KMS-11 (cell line): ENCODE measurements around the gene RAD9A.

Experiments used
- H2AFZ ChIP-seq: fragments of 200-600 bp; sonication (generic); 2 replicates; pipeline ENCODE4 v1.6.1; 2016; ENCODE audit warnings: antibody characterized with exemption, mixed run types, low read depth
- H3K27ac ChIP-seq: fragments of 200-600 bp; sonication (generic); 2 replicates; pipeline ENCODE4 v1.6.1; 2016; ENCODE audit warnings: mild to moderate bottlenecking, mixed run types
- H3K27me3 ChIP-seq: fragments of 200-600 bp; sonication (generic); 2 replicates; pipeline ENCODE4 v1.6.1; 2017; ENCODE audit warnings: mild to moderate bottlenecking, low read depth, mixed run types, moderate library complexity; ENCODE audit not compliant: insufficient read depth
- H3K36me3 ChIP-seq: fragments of 200-600 bp; sonication (generic); 2 replicates; pipeline ENCODE4 v1.6.1; 2017; ENCODE audit warnings: mild to moderate bottlenecking, mixed run types; ENCODE audit not compliant: insufficient read depth
- H3K4me1 ChIP-seq: fragments of 200-600 bp; sonication (generic); 2 replicates; pipeline ENCODE4 v1.6.1; 2016; ENCODE audit warnings: mild to moderate bottlenecking, low read depth, mixed run types; ENCODE audit not compliant: poor library complexity, severe bottlenecking
- H3K4me2 ChIP-seq: fragments of 200-600 bp; sonication (generic); 2 replicates; pipeline ENCODE4 v1.7.0; 2016; ENCODE audit warnings: mild to moderate bottlenecking, mixed run types
- H3K4me3 ChIP-seq: fragments of 200-600 bp; sonication (generic); IDR thresholded peaks from 2 replicates; pipeline ENCODE4 v1.6.1; 2017; ENCODE audit warnings: low read depth, low read length, mixed read lengths; ENCODE audit not compliant: insufficient read depth
- H3K79me2 ChIP-seq: fragments of 200-600 bp; sonication (generic); 2 replicates; pipeline ENCODE4 v1.6.1; 2016; ENCODE audit warnings: low read depth, mixed run types; ENCODE audit not compliant: insufficient read depth
- H3K9ac ChIP-seq: fragments of 200-600 bp; sonication (generic); 2 replicates; pipeline ENCODE4 v1.6.1; 2016; ENCODE audit warnings: mild to moderate bottlenecking, mixed run types
- H4K20me1 ChIP-seq: fragments of 200-600 bp; sonication (generic); 2 replicates; pipeline ENCODE4 v1.6.1; 2016; ENCODE audit warnings: mild to moderate bottlenecking, mixed run types; ENCODE audit not compliant: insufficient read depth
- TF ChIP-seq, protein P1 (sequence below): fragments of 200-600 bp; sonication (generic); conservative IDR thresholded peaks from 2 replicates; pipeline ENCODE4 v1.6.1; 2017; ENCODE audit warnings: low read depth, mild to moderate bottlenecking, antibody characterized with exemption, low read length, moderate library complexity, mixed read lengths

Gene RAD9A

DNA sequence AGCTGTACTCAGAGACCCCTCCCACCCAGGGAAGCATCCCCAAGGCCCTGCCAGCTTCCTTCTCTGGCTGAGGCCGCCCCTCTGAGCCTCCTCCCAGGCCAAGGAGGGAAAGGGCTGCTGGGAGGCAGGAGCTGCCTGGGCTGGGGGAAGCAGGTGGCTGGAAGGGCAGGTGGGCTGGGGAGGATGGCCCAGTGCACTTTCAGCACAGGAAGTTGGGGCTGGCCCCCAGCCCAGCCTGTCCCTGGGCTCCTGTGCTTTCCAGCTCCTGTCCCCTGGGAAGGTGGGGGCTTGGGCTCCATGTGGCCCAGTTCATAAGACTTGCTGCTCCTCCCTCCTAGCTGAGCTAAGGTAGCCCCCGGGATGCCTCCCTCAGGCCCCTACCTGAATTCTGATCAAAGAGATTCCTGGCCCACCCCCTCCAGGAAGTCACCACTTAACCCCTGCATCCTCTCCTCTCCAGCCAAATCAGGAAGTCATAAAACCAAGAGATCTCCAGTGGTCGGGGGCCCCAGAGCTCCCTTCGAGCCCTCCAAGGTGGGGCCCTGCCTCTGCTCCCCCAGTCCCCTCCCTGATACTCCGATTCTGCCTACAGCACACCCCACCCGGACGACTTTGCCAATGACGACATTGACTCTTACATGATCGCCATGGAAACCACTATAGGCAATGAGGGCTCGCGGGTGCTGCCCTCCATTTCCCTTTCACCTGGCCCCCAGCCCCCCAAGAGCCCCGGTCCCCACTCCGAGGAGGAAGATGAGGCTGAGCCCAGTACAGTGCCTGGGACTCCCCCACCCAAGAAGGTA lies 5.0 kb downstream of the RAD9A start:
- H2AFZ ChIP-seq: no peak overlapping the region
- no peak overlapping the region for H3K4me2 ChIP-seq
- no peaks in the 10 kb centered on the region for H4K20me1 ChIP-seq
- TF ChIP-seq, protein P1, sequence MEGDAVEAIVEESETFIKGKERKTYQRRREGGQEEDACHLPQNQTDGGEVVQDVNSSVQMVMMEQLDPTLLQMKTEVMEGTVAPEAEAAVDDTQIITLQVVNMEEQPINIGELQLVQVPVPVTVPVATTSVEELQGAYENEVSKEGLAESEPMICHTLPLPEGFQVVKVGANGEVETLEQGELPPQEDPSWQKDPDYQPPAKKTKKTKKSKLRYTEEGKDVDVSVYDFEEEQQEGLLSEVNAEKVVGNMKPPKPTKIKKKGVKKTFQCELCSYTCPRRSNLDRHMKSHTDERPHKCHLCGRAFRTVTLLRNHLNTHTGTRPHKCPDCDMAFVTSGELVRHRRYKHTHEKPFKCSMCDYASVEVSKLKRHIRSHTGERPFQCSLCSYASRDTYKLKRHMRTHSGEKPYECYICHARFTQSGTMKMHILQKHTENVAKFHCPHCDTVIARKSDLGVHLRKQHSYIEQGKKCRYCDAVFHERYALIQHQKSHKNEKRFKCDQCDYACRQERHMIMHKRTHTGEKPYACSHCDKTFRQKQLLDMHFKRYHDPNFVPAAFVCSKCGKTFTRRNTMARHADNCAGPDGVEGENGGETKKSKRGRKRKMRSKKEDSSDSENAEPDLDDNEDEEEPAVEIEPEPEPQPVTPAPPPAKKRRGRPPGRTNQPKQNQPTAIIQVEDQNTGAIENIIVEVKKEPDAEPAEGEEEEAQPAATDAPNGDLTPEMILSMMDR: no peak
- no peak overlapping the region for H3K4me3 ChIP-seq
- peaks cover 4% of the 10 kb centered on the region for H3K4me1 ChIP-seq
- peaks cover 17% of the 10 kb centered on the region for H3K79me2 ChIP-seq
- no peaks in the 10 kb centered on the region for H3K27me3 ChIP-seq
- H3K9ac ChIP-seq: no peak overlapping the region
- no peak overlapping the region for H3K27ac ChIP-seq
- H3K36me3 ChIP-seq: no peaks in the 10 kb centered on the region

DNA sequence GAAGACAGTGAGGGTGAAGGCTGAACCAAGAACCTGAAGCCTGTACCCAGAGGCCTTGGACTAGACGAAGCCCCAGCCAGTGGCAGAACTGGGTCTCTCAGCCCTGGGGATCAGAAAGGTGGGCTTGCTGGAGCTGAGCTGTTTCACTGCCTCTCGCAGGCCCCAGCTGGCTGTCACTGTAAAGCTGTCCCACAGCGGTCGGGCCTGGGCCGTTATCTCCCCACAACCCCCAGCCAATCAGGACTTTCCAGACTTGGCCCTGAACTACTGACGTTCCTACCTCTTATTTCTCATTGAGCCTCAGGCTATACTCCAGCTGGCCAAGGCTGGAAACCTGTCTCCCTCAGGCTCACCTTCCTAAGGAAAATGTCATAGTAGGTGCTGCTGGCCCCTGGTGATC lies 5.8 kb downstream of the RAD9A start:
- Histone ChIP-seq H3K36me3 (no peaks in the 10 kb centered on the region), H3K4me1 (peaks cover 10% of the 10 kb centered on the region), H3K4me3 (no peak overlapping the region), H3K9ac (no peak overlapping the region), H3K79me2 (peaks cover 16% of the 10 kb centered on the region), H3K27ac (no peak overlapping the region), H3K4me2 (no peak overlapping the region), H4K20me1 (no peaks in the 10 kb centered on the region), H2AFZ (no peak overlapping the region), H3K27me3 (no peaks in the 10 kb centered on the region)
- TF ChIP-seq, protein P1: no peak

DNA sequence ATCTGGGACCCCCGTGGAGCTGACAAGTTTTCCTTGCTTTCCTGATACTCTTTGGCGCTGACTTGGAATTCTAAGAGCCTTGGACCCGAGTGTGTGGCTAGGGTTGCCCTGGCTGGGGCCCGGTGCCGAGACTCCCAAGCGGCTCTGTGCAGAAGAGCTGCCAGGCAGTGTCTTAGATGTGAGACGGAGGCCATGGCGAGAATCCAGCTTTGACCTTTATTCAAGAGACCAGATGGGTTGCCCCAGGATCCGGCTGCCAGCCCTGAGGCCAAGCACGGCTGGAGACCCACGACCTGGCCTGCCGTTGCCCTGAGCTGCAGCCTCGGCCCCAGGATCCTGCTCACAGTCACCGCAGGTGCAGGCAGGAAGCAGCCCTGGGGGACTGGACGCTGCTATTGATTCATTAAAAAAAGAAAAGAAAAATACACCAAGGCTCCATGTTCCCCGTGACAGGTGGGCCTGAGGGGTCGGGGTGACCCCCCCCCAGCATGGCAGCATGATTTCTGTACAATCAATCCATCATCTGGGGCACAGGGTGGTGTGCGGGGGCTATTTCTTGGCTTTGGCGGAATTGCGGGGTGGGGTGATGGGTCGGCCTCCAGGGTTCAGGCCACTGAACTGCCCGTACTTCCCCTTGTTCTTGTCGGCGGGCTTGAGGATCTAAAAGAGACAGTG lies 6.3 kb downstream of the RAD9A start:
- H2AFZ ChIP-seq: no peak overlapping the region
- no peak overlapping the region for H3K4me3 ChIP-seq
- H4K20me1 ChIP-seq: no peaks in the 10 kb centered on the region
- H3K27ac ChIP-seq: no peak overlapping the region
- no peak overlapping the region for H3K4me2 ChIP-seq
- peaks cover 7% of the 10 kb centered on the region for H3K4me1 ChIP-seq
- TF ChIP-seq, protein P1: no peak
- H3K36me3 ChIP-seq: no peaks in the 10 kb centered on the region
- no peaks in the 10 kb centered on the region for H3K27me3 ChIP-seq
- H3K79me2 ChIP-seq: peaks cover 13% of the 10 kb centered on the region
- no peak overlapping the region for H3K9ac ChIP-seq

DNA sequence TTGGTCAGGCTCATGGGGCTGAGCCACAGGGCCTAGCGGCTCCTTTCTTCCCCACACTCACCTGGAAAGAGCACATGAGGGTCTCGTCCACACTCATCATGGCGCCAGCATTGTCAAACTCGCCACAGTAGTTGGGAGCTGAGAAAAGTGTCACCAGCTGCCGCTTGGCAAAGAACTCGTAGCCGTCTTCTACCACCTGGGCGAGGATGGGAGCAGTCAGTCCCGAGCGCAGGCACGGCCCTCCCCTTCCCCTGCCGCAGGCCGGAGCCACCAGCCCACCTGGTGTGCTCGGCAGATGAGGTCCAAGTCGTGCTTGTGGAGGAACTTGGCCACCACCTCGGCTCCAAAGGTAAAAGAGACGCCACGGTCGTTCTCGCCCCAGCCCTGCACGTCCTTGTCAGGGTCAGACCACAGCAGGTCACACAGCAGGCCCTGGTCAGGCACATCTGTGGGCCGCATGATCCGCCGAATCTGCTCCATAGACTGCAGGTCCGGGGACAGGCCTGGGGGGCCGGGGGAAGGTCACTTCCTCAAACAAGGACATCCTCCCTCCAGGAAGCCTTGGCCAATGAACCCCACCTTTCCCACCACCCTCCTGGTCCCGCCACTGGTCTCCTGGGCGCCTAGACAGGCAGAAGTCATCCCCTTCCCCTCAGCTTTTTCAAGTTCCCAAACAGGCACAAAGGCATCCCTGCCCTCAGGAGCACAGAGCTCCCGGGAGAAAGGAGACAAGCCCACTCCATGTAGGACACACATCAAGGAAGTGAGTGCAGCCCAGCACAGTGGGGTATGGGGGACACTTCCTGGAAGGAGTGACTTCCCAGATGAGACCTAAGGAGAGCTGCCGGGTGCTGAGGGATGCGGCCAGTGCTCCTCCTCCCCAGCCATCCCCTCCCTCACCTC lies 7.1 kb downstream of the RAD9A start:
- Histone ChIP-seq H3K4me3 (no peak overlapping the region), H3K27ac (no peak overlapping the region), H3K79me2 (peaks cover 13% of the 10 kb centered on the region), H2AFZ (no peak overlapping the region), H3K4me1 (peaks cover 7% of the 10 kb centered on the region), H3K9ac (no peak overlapping the region), H3K36me3 (no peaks in the 10 kb centered on the region), H4K20me1 (no peaks in the 10 kb centered on the region), H3K27me3 (no peaks in the 10 kb centered on the region), H3K4me2 (no peak overlapping the region)
- TF ChIP-seq, protein P1: no peak
